ENCODE results near the gene TBPL1. TPM values are rescaled to one million over a fixed set of nuclear protein-coding genes. Genes with fewer than 3 reads are reported as not detected.

TBPL1 gene
- total and polyA plus RNA-seq, 2 experiments from 2014 or later = 40.5 to 46.0 TPM

GRCh38 chr6:133992992-133993680, 40.1 kb downstream of the TBPL1 start:
- Histone ChIP-seq H2AFZ (no peak overlapping the region), H3K9ac (no peak overlapping the region), H3K4me2 (ENCODE audit: unreplicated experiment) (no peak overlapping the region), H3K9me3 (ENCODE audit: low read depth) (no peaks in the 10 kb centered on the region), H4K20me1 (ENCODE audit: insufficient read depth) (no peaks in the 10 kb centered on the region), H3K9me2 (ENCODE audit: insufficient read depth) (no peaks in the 10 kb centered on the region), H3K4me1 (ENCODE audit: insufficient read depth) (peaks cover 13% of the 10 kb centered on the region), H3K36me3 (ENCODE audit: low read depth) (peaks cover 7% of the 10 kb centered on the region), H3K4me3 (no peak overlapping the region), H3F3A (ENCODE audit: insufficient read depth) (peaks cover 20% of the 10 kb centered on the region), H3K79me2 (ENCODE audit: insufficient read depth) (no peaks in the 10 kb centered on the region), H3K27ac (no peak overlapping the region), H3K27me3 (replicated peaks; ENCODE audit: insufficient read depth) (no peaks in the 10 kb centered on the region)
- 79 to 81% methylated on average over 6 of the region's 6 CpGs for WGBS, 2 experiments (ENCODE audit: low coverage in 1 of 2, low lambda C conversion rate in 2 of 2, missing lambda C conversion rate in 2 of 2)
- TF ChIP-seq EZH2phosphoT487 (IDR thresholded peaks at IDR 0.05; ENCODE audit: insufficient read depth, low read depth) (no peak), EZH2 (IDR thresholded peaks at IDR 0.05; ENCODE audit: insufficient read depth, poor library complexity, severe bottlenecking) (no peak)
- DNase-seq = no peak
- in situ Hi-C loops (cut with MboI) = no loop called here

GRCh38 chr6:133995296-133995695, 42.3 kb downstream of the TBPL1 start:
- Histone ChIP-seq H3K9ac (no peak overlapping the region), H3K27me3 (replicated peaks; ENCODE audit: insufficient read depth) (no peaks in the 10 kb centered on the region), H3F3A (ENCODE audit: insufficient read depth) (peaks cover 13% of the 10 kb centered on the region), H3K79me2 (ENCODE audit: insufficient read depth) (no peaks in the 10 kb centered on the region), H3K4me3 (no peak overlapping the region), H2AFZ (no peak overlapping the region), H3K9me3 (ENCODE audit: low read depth) (no peaks in the 10 kb centered on the region), H3K4me2 (ENCODE audit: unreplicated experiment) (no peak overlapping the region), H3K4me1 (ENCODE audit: insufficient read depth) (peaks cover 13% of the 10 kb centered on the region), H3K9me2 (ENCODE audit: insufficient read depth) (no peaks in the 10 kb centered on the region), H3K27ac (no peak overlapping the region), H3K36me3 (ENCODE audit: low read depth) (no peaks in the 10 kb centered on the region), H4K20me1 (ENCODE audit: insufficient read depth) (no peaks in the 10 kb centered on the region)
- DNase-seq = no peak
- TF ChIP-seq EZH2phosphoT487 (IDR thresholded peaks at IDR 0.05; ENCODE audit: insufficient read depth, low read depth) (no peak), EZH2 (IDR thresholded peaks at IDR 0.05; ENCODE audit: insufficient read depth, poor library complexity, severe bottlenecking) (no peak)
- in situ Hi-C loops (cut with MboI) = no loop called here
- 84 to 85% methylated on average over 3 of the region's 3 CpGs for WGBS, 2 experiments (ENCODE audit: low coverage in 1 of 2, low lambda C conversion rate in 2 of 2, missing lambda C conversion rate in 2 of 2)

DNA sequence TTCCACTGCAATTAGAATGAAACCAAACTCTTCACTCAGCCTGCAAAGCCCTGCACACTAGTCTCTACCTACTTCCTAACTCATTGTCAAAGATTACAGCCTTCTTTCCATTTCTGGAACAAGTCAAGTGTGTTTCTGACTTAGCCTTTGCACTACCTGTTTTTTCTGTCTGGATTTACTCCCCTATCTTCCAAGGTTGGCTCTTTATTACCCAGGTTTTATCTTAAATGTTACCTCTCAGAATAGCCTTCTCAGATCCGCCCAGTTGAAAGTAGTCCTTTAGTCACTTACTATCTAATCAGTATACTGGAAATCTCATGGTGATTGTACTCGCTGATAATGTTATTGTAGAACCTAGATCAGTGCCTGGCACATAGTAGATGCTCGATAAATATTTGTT, 42.7 kb downstream of the TBPL1 start:
- Histone ChIP-seq H3K9me3 (ENCODE audit: low read depth) (no peaks in the 10 kb centered on the region), H3K9ac (no peak overlapping the region), H3F3A (ENCODE audit: insufficient read depth) (peaks cover 10% of the 10 kb centered on the region), H3K9me2 (ENCODE audit: insufficient read depth) (no peaks in the 10 kb centered on the region), H3K4me2 (ENCODE audit: unreplicated experiment) (no peak overlapping the region), H3K79me2 (ENCODE audit: insufficient read depth) (no peaks in the 10 kb centered on the region), H3K4me1 (ENCODE audit: insufficient read depth) (peaks cover 11% of the 10 kb centered on the region), H3K27me3 (replicated peaks; ENCODE audit: insufficient read depth) (0 out of 2 replicates have a peak, but pooled peaks cover 3% of the 10 kb centered on the region), H3K4me3 (no peak overlapping the region), H2AFZ (no peak overlapping the region), H3K36me3 (ENCODE audit: low read depth) (no peaks in the 10 kb centered on the region), H4K20me1 (ENCODE audit: insufficient read depth) (no peaks in the 10 kb centered on the region), H3K27ac (no peak overlapping the region)
- in situ Hi-C loops (cut with MboI) = no loop called here
- no peak for DNase-seq
- TF ChIP-seq EZH2 (IDR thresholded peaks at IDR 0.05; ENCODE audit: insufficient read depth, poor library complexity, severe bottlenecking) (no peak), EZH2phosphoT487 (IDR thresholded peaks at IDR 0.05; ENCODE audit: insufficient read depth, low read depth) (no peak)
- WGBS, 2 experiments (ENCODE audit: low coverage in 1 of 2, low lambda C conversion rate in 2 of 2, missing lambda C conversion rate in 2 of 2) = 96 to 99% methylated on average over 3 of the region's 3 CpGs

DNA sequence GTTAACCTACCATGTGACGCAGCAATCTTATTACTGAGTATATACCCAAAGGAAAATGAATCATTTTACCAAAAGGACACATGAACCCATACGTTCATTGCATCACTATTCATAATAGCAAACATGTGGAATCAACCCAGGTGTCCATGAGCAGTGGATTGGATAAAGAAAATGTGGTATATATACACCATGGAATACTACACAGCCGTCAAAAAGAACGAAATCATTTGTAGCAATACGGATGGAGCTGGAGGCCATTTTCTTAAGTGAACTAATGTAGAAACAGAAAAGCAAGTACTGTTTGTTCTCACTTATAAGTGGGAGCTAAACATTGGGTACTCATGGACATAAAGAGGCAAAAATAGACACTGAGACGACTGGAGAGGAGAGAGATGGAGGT, 44.2 kb downstream of the TBPL1 start:
- H3K27ac ChIP-seq = no peak overlapping the region
- no peaks in the 10 kb centered on the region for H3K36me3 ChIP-seq (ENCODE audit: low read depth)
- no peak overlapping the region for H3K4me3 ChIP-seq
- no peak for TF ChIP-seq EZH2phosphoT487 (IDR thresholded peaks at IDR 0.05; ENCODE audit: insufficient read depth, low read depth)
- TF ChIP-seq EZH2 (IDR thresholded peaks at IDR 0.05; ENCODE audit: insufficient read depth, poor library complexity, severe bottlenecking) = no peak
- H3F3A ChIP-seq (ENCODE audit: insufficient read depth) = no peaks in the 10 kb centered on the region
- no peak overlapping the region for H2AFZ ChIP-seq
- no peaks in the 10 kb centered on the region for H3K4me1 ChIP-seq (ENCODE audit: insufficient read depth)
- H3K79me2 ChIP-seq (ENCODE audit: insufficient read depth) = no peaks in the 10 kb centered on the region
- no peak overlapping the region for H3K4me2 ChIP-seq (ENCODE audit: unreplicated experiment)
- H3K9me3 ChIP-seq (ENCODE audit: low read depth) = no peaks in the 10 kb centered on the region
- no peak overlapping the region for H3K9ac ChIP-seq
- H3K27me3 ChIP-seq (replicated peaks; ENCODE audit: insufficient read depth) = peaks cover 6% of the 10 kb centered on the region; the same call in 1 of the 2 replicates
- H4K20me1 ChIP-seq (ENCODE audit: insufficient read depth) = no peaks in the 10 kb centered on the region
- in situ Hi-C loops (cut with MboI) = no loop called here
- no peak for DNase-seq
- no peaks in the 10 kb centered on the region for H3K9me2 ChIP-seq (ENCODE audit: insufficient read depth)
- WGBS, 2 experiments (ENCODE audit: low coverage in 1 of 2, low lambda C conversion rate in 2 of 2, missing lambda C conversion rate in 2 of 2) = 95% methylated on average over 6 of the region's 6 CpGs
